Cerebellar cortex (tissue), 1 donor: ENCODE results near the gene TCTN2.
A peak's percentile ranks its signal among the peaks of the same experiment; 100 is the strongest.

Source experiments
- DNase-seq: peaks from one replicate; pipeline ENCODE4 v3.0.0-alpha.2; 2015; ENCODE audit warnings: low spot score

TCTN2 gene

GRCh38 chr12:123741937-123742572 is 71.1 kb downstream of the TCTN2 start:
- no peak for DNase-seq

- DNase-seq, result no peak
These were observed 72.1 kb downstream of the TCTN2 start for GRCh38 chr12:123743002-123743401.

- DNase-seq, result peak; percentile 15
These were observed 73.9 kb downstream of the TCTN2 start for GRCh38 chr12:123744836-123745235.

- no peak for DNase-seq
These were observed 76.4 kb downstream of the TCTN2 start for GRCh38 chr12:123747309-123747708.

- DNase-seq, result no peak
These were observed 77.2 kb downstream of the TCTN2 start for GRCh38 chr12:123748161-123748560.

GRCh38 chr12:123748661-123749060 is 77.7 kb downstream of the TCTN2 start:
- no peak for DNase-seq

GRCh38 chr12:123749355-123749754 is 78.4 kb downstream of the TCTN2 start:
- no peak for DNase-seq

GRCh38 chr12:123750159-123750656 is 79.3 kb downstream of the TCTN2 start:
- no peak for DNase-seq

GRCh38 chr12:123752046-123752445 is 81.1 kb downstream of the TCTN2 start:
- DNase-seq, result no peak

GRCh38 chr12:123754041-123754772 is 83.3 kb downstream of the TCTN2 start:
- DNase-seq, result no peak

GRCh38 chr12:123757561-123757960 is 86.6 kb downstream of the TCTN2 start:
- DNase-seq, result no peak
